IMR-90 (cell line): Measurements from ENCODE around the gene NMBR. TPM values are rescaled to one million over a fixed set of nuclear protein-coding genes. Genes with fewer than 3 reads are reported as not detected.
"Not testable (repeated sequence)": the region's sequence is repeated elsewhere in the genome, so short reads cannot be mapped to it uniquely, and the experiment has no call there.

Experiments used
- ATAC-seq: fragments of 200-7000 bp; cut with Tn5 transposase; 2 replicates; pipeline ENCODE4 v1.9.1; 2020; ENCODE audit warnings: low read depth, mild to moderate bottlenecking, moderate library complexity
- BruUV-seq: library from RNA; stranded (reverse); fragments of 400-500 nt; replicated peaks from 2 replicates; lab custom pipeline; 2021; lab: Mats Ljungman, UMichigan
- CTCF ChIA-PET: fragments of 300-600 bp; formaldehyde crosslinking; extraction: SDS; loops from one replicate; lab custom pipeline; 2021; ENCODE audit warnings: antibody characterized with exemption; lab: Yijun Ruan, JAX
- POLR2A ChIA-PET: fragments of 300-600 bp; sonication (Branson Sonifier 250); formaldehyde crosslinking; loops from one replicate; lab custom pipeline; 2022; ENCODE audit warnings: antibody characterized with exemption; ENCODE audit not compliant: unreplicated experiment; lab: Charles Lee
- DNase-seq: peaks from one replicate; pipeline ENCODE4 v3.0.0; 2013
- H2AFZ ChIP-seq: replicated peaks from 2 replicates; pipeline ENCODE3; 2013; ENCODE audit warnings: low read length, mild to moderate bottlenecking; ENCODE audit not compliant: poor library complexity
- H2AK5ac ChIP-seq: 2 replicates; pipeline ENCODE4 v1.6.1; 2013; ENCODE audit warnings: low read depth, low read length, inconsistent platforms
- H2AK9ac ChIP-seq: replicated peaks from 2 replicates; pipeline ENCODE3; 2013; ENCODE audit warnings: mild to moderate bottlenecking, low read depth, low read length, moderate library complexity; ENCODE audit not compliant: poor library complexity
- H2BK120ac ChIP-seq: 2 replicates; pipeline ENCODE4 v1.6.1; 2013; ENCODE audit warnings: low read depth, low read length, inconsistent platforms
- H2BK15ac ChIP-seq: 3 replicates; pipeline ENCODE4 v1.6.1; 2013; ENCODE audit warnings: low read depth, low read length, inconsistent platforms
- H2BK20ac ChIP-seq: 2 replicates; pipeline ENCODE4 v1.6.1; 2013; ENCODE audit warnings: low read depth, mild to moderate bottlenecking, inconsistent platforms, low read length, moderate library complexity
- H2BK5ac ChIP-seq: 2 replicates; pipeline ENCODE4 v1.6.1; 2013; ENCODE audit warnings: mild to moderate bottlenecking, low read depth, low read length, inconsistent platforms; ENCODE audit not compliant: poor library complexity, severe bottlenecking
- H3K14ac ChIP-seq: replicated peaks from 2 replicates; pipeline ENCODE4 v1.6.1; 2013; ENCODE audit warnings: low read depth, low read length, inconsistent platforms
- H3K18ac ChIP-seq: 2 replicates; pipeline ENCODE4 v1.6.1; 2013; ENCODE audit warnings: low read depth, low read length, control low read depth
- H3K23ac ChIP-seq: 2 replicates; pipeline ENCODE4 v1.6.1; 2013; ENCODE audit warnings: low read depth, low read length, inconsistent platforms
- H3K27ac ChIP-seq: 2 replicates; pipeline ENCODE4 v1.5.1; 2013; ENCODE audit warnings: mild to moderate bottlenecking, control low read depth, low read length; ENCODE audit not compliant: insufficient read depth
- H3K27me3 ChIP-seq: 2 replicates; pipeline ENCODE4 v1.6.1; 2013; ENCODE audit warnings: low read length; ENCODE audit not compliant: control insufficient read depth, insufficient read depth
- H3K36me3 ChIP-seq: 2 replicates; pipeline ENCODE4 v1.6.1; 2013; ENCODE audit warnings: low read length, mixed read lengths; ENCODE audit not compliant: control insufficient read depth, insufficient read depth
- H3K4ac ChIP-seq: 2 replicates; pipeline ENCODE4 v1.6.1; 2013; ENCODE audit warnings: low read depth, low read length, inconsistent platforms
- H3K4me1 ChIP-seq: 2 replicates; pipeline ENCODE4 v1.6.1; 2013; ENCODE audit warnings: low read length, mixed read lengths; ENCODE audit not compliant: control insufficient read depth, insufficient read depth
- H3K4me2 ChIP-seq: 2 replicates; pipeline ENCODE4 v1.6.1; 2013; ENCODE audit warnings: low read depth, mild to moderate bottlenecking, control low read depth, low read length, moderate library complexity
- H3K4me3 ChIP-seq: 2 replicates; pipeline ENCODE4 v1.5.1; 2013; ENCODE audit warnings: low read depth, mild to moderate bottlenecking, control low read depth, low read length, moderate library complexity; ENCODE audit not compliant: insufficient read depth
- H3K56ac ChIP-seq: 2 replicates; pipeline ENCODE4 v1.6.1; 2013; ENCODE audit warnings: low read length, inconsistent platforms; ENCODE audit not compliant: insufficient read depth; ENCODE audit errors: extremely low read depth
- H3K79me1 ChIP-seq, 2 experiments: 2 replicates each; pipeline ENCODE4 v1.6.1; 2013; ENCODE audit warnings: low read length in 2 of 2, inconsistent platforms in 1 of 2, low read depth in 1 of 2
- H3K9ac ChIP-seq: 2 replicates; pipeline ENCODE4 v1.6.1; 2013; ENCODE audit warnings: low read depth, low read length, control low read depth
- H3K9me1 ChIP-seq: 2 replicates; pipeline ENCODE4 v1.6.1; 2013; ENCODE audit warnings: low read length, inconsistent platforms; ENCODE audit not compliant: insufficient read depth
- H3K9me3 ChIP-seq: 2 replicates; pipeline ENCODE4 v1.6.1; 2013; ENCODE audit warnings: low read length; ENCODE audit not compliant: control insufficient read depth, insufficient read depth
- H4K20me1 ChIP-seq: 2 replicates; pipeline ENCODE4 v1.6.1; 2013; ENCODE audit warnings: low read length, inconsistent platforms; ENCODE audit not compliant: insufficient read depth
- H4K5ac ChIP-seq: 2 replicates; pipeline ENCODE4 v1.6.1; 2013; ENCODE audit warnings: mild to moderate bottlenecking, low read depth, low read length, control low read depth
- H4K8ac ChIP-seq, 2 experiments: 2 replicates each; pipeline ENCODE4 v1.6.1; 2013; ENCODE audit warnings: low read depth in 2 of 2, low read length in 2 of 2, control low read depth in 1 of 2, inconsistent platforms in 1 of 2
- H4K91ac ChIP-seq: 2 replicates; pipeline ENCODE4 v1.6.1; 2013; ENCODE audit warnings: low read depth, low read length, inconsistent platforms; ENCODE audit not compliant: insufficient read depth
- WGBS, 2 experiments: methylation state at CpG; one replicate each; pipeline versions ENCODE4 v1.1.5 to v1.1.7; 2013; ENCODE audit warnings: missing lambda C conversion rate in 2 of 2; ENCODE audit not compliant: insufficient read length in 1 of 2; ENCODE audit errors: extremely low coverage in 2 of 2; 5-methylcytosine and 5-hydroxymethylcytosine counted together
- dilution Hi-C: fragments of 300-500 bp; cut with HindIII; formaldehyde crosslinking; loops from one replicate; pipeline ENCODE4 v1.14.3; 2018; ENCODE audit warnings: low sequenced_read_pairs; ENCODE audit not compliant: unreplicated experiment
- in situ Hi-C: fragments of 300-500 bp; cut with MboI; formaldehyde crosslinking; loops from 3 replicates; pipeline ENCODE4 v1.14.3; 2019; ENCODE audit warnings: low sequenced_read_pairs, inconsistent platforms, mixed read lengths
- intact Hi-C: fragments of 100-400 bp; cut with micrococcal nuclease; formaldehyde crosslinking; loops from 2 replicates; pipeline ENCODE4 v1.10.0; 2022
- polyA plus RNA-seq, 3 experiments: library from polyadenylated mRNA; depleted of rRNA; stranded (reverse); fragments of >200 nt; gene quantifications; 2 replicates each; pipeline ENCODE4 v1.2.3, GENCODE V29; 2012; ENCODE audit warnings: low replicate concordance in 1 of 3
- total RNA-seq: library from RNA; depleted of rRNA; stranded (reverse); fragments of >200 nt; gene quantifications from 2 replicates; pipeline ENCODE4 v1.2.3, GENCODE V29; 2012

Gene NMBR
- total and polyA plus RNA-seq, 2 of the 4 experiments (the other 2 are of a cell fraction) = not detected

DNA sequence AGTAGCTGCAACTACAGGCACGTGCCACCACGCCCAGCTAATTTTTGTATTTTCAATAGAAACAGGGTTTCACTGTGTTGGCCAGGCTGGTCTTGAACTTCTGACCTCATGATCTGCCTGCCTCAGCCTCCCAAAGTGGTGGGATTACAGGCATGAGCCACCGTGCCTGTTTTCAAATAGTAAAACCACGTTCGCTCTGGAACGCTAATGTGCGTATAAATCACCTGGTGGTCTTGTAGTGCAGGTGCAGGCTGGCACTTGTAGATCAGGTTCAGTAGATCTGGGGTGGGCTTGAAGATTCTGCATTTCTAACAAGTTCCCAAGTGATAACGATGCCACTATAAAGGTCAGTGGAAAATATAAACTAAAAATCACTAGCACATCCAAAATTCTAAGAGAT, 41.4 kb upstream of the NMBR start:
- H4K8ac ChIP-seq, H3K4me1 ChIP-seq, H3K9me1 ChIP-seq, dilution Hi-C loops, H3K4me3 ChIP-seq, DNase-seq, H3K27ac ChIP-seq, H3K56ac ChIP-seq, H3K14ac ChIP-seq, H3K4ac ChIP-seq, H2AFZ ChIP-seq, H3K9me3 ChIP-seq, H3K9ac ChIP-seq, H2BK5ac ChIP-seq, H3K4me2 ChIP-seq, BruUV-seq, H3K23ac ChIP-seq, H2BK120ac ChIP-seq, H3K36me3 ChIP-seq, H2BK20ac ChIP-seq, H2BK15ac ChIP-seq, intact Hi-C loops, H4K20me1 ChIP-seq, H4K5ac ChIP-seq, ATAC-seq, H2AK5ac ChIP-seq, H4K91ac ChIP-seq, H3K18ac ChIP-seq, H3K27me3 ChIP-seq, H2AK9ac ChIP-seq, POLR2A ChIA-PET, in situ Hi-C loops: not testable (repeated sequence)
- CTCF ChIA-PET = interaction anchor here (0.6 to 0.7 kb wide), 2 partner anchors 30 to 42 kb away, joined by 6 to 7 read pairs; partner anchors contain the start of gene NMBR
- WGBS, 2 experiments = 80% methylated on average over 1 of the region's 8 CpGs; no CpG with 5 or more reads in 1 of the 2 experiments
- peaks cover 0 to 12% of the 10 kb centered on the region in 2 experiments; a peak in 2 of 4 replicates for H3K79me1 ChIP-seq
